HG03097 (cell line): Measurements from ENCODE around the gene GPR108.
A peak's percentile ranks its signal among the peaks of the same experiment; 100 is the strongest.
"Not testable (repeated sequence)": the region's sequence is repeated elsewhere in the genome, so short reads cannot be mapped to it uniquely, and the experiment has no call there.

Source experiments
- ATAC-seq: cut with Tn5 transposase; IDR thresholded peaks from one replicate; pipeline ENCODE4 v1.9.1; 2021; ENCODE audit not compliant: unreplicated experiment, low FRiP score

The GPR108 gene

GRCh38 chr19:6762253-6762797, 24.9 kb upstream of the GPR108 start:
- ATAC-seq: not testable (repeated sequence)

DNA sequence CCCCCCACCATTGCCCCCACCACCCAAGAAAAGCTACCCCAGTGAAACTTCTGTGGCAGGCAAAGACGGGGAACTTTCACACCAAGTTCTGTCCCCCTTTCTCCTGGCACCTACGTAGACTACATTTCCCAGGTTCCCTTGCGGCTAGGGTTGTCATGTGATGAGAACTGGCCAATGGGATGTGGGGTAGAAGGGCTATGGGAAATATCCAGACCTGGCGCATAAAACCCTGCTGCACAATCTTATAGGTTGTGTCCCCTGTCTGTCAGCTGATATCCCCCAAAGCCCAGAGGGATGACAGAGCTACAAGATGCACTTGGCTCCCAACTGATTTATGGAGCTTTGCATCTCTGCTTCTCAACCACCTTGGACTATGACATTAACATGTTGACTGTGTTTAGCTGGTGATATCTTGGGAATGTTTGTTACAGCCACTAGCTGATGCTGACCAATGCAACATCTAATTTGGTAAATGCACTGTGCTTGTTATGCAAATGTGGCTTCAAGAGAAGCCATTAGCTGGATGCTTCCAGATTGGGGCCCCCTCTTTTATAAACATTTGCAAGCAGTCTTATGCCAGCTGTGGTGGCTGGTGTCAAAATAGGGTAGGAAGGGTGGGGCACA, 23.8 kb upstream of the GPR108 start:
- no peak for ATAC-seq

DNA sequence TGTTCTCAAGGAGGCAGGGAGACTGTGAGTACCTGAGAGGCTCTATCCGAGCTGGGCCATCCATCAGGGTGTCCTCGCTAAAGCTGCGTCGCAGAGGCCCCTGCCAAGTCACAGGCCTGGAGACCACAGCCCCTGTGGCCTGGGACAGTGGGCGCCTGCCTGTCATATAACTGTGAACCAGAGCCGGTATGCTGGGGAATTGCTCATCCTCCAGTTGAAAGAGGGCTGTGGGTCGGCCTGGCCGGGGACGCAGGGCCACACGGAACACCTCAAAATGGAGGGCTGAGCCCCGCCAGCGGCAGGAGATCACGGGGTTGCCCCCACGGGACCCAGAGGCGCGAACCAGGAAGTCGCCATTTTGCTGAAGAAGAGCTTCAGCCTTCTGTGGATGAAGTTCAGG, 23.2 kb upstream of the GPR108 start:
- no peak for ATAC-seq

DNA sequence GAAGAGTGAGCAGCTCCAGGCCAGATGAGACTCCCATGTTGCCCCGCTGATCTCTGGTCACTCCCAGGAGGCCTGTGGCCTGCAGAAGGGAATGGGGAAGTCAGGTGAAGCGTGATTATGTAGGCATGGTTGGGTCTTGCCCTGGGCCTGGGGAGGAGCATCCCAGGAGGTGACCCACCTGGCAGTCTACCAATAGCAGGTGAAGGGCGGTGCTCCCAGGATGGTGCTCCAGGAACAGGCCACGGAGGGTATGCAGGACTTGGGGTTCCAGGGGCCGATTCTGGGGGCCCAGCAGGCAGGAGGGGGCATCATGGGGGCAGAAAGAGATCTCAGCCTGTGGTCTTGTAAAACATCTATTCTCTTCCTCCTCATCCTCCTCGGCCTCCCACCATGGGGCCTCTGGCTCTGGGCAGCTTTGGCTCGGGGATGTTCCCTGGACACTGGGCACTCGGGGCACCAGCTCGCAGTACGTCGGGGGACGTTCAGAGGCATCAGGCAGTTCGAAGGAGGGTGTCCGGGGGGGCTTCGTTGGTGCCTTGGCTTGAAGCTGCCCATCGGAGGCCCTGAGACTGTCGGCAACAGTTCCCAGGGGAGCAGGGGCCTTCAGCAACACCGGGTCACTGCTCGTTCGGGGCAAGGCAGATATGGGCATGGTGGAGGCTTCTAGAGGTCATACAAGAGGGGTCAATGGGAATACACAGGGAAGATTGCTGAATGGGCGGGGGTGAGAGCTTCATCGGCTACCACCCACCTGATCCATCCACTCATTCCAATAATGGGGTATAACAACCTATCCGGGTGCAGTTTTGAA, 17.5 kb upstream of the GPR108 start:
- ATAC-seq: no peak

GRCh38 chr19:6754136-6754535, 16.8 kb upstream of the GPR108 start:
- ATAC-seq: no peak

- peak; percentile 71 for ATAC-seq
Measured at GRCh38 chr19:6753178-6754031, 16.0 kb upstream of the GPR108 start.

DNA sequence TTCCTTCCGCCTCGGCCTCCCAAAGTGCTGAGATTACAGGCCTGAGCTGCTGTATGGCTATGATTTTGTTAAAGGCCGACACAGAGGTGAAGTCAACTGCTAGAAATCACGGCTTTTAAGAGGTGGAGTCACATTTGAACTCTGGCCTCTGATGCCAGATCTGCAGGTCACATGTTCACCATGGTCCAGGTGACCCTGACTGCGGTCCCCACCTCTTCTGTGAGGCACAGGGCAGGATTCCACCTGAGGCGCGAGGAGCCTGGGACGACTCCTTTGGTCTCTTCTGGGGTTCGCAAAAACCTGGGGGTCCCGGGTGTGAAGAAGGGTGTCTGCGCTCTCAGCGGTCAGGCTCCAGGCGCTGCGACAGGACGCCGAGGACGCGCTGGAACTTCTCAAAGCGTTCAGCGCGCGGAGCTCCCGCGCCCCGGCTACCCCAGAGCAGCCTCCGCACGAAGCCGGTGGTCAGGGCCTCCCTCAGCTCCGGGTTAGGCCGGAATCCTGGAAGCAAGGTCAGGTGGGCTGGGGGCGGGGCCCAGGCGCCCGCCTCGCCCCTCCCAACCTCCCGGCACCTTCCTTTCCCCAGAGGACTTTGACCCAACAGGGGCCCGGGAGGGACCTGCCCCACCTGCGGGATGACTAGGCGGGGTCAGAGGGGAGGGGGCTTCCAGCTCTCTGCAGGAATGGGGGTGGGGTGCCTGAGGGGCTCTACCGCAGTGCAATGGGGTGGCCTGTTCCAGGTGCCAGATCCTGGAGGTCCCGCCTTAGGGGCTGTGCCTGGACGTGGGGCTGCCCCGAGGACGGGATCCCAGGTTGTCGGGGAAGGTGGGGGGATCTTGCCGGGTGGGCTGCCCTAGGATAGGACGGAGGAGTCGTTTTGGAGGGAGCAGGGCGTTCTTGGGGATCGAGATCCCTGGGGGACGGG, 15.1 kb upstream of the GPR108 start:
- no peak for ATAC-seq

- no peak for ATAC-seq
Measured at GRCh38 chr19:6751189-6751588, 13.8 kb upstream of the GPR108 start.

DNA sequence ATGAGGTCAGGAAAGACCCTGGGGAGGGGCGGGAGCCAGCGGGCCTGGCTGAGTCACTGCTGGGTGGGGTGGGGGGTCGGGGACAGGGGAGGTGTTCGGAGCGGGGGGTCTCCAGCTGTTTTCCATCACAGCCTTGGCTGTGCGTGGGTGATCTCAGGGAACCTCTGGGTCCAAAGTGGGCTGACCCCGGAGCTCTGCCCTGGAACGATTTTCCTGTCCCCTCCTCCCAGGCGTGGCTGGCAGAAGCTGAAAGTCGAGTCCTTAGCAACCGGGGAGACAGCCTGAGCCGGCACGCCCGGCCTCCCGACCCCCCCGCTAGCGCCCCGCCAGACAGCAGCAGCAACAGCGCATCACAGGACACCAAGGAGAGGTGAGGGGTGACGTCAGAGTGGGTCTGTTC, 12.7 kb upstream of the GPR108 start:
- no peak for ATAC-seq

DNA sequence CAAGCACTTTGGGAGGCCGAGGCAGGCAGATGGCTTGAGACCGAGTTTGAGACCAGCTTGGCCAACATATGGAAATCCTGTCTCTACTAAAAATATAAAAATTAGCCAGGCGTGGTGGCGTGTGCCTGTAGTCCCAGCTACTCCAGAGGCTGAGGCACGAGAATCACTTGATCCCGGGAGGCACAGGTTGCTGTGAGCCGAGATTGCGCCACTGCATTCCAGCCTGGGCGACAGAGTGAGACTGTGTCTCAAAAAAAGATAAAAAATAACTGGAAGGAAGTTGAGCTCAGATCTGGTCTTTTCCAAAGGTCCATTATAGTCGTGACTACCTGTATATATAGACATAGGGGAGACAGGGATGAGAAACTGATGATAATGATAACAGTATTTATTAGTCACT, 11.2 kb upstream of the GPR108 start:
- ATAC-seq: not testable (repeated sequence)

DNA sequence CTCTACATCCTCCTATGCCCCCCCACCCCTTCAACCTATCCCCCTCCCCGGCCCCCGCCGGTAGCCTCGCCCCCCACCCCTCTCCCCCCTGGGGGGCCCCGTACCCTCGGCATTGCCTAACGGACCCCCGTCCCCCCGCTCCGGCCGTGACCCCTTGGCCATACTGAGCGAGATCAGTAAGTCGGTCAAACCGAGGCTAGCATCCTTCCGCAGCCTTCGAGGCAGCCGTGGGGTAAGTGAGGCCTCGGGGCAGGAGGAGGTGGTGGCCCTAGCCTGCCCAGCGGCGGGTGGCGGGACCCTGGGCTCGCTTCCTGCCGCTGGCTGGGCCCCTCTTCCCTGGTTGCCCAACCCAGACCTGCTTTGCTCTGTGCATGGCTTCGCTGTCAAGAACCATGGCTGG, 8.6 kb upstream of the GPR108 start:
- no peak for ATAC-seq

DNA sequence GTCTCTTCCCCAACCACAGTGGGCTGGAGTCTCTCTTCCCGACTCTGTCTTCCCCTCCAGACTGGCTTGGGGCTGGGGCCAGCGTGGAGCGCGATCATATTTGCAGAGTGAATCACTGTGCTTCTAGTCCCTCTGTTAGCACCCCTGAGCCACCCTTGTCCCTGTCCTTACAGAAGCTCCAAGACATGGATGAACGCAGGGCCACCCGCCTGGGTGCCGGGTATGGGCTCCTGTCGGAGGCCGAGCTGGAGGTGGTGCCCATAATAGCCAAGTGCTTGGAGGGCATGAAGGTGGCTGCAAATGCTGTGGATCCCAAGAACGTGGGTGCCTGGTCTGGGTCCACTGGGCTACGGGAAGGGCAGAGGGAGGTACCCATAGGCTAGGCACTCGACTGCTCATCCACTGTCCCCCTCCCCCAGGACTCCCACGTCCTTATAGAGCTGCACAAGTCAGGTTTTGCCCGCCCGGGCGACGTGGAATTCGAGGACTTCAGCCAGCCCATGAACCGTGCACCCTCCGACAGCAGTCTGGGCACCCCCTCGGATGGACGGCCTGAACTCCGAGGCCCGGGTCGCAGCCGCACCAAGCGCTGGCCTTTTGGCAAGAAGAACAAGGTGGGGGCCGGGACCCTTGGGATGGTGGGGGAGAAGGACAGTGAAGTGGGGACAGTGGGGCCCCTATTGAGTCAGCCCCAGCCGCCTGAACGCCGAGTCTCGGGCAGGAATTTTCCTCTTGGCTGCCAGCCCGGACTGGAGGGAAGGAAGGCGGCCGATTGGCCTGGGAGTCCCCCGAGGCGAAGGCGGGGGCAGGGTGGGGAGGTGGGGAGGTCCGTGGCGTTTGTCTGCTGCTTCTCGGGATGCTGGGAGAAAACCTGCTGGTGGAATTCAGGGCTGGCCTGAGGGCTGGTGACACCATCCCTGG, 7.3 kb upstream of the GPR108 start:
- no peak for ATAC-seq

GRCh38 chr19:6743714-6744380, 6.5 kb upstream of the GPR108 start:
- no peak for ATAC-seq

GRCh38 chr19:6743066-6743465, 5.7 kb upstream of the GPR108 start:
- ATAC-seq: no peak

GRCh38 chr19:6740589-6741343, 3.4 kb upstream of the GPR108 start:
- ATAC-seq: no peak

- no peak for ATAC-seq
Measured at GRCh38 chr19:6739883-6740588, 2.7 kb upstream of the GPR108 start.

DNA sequence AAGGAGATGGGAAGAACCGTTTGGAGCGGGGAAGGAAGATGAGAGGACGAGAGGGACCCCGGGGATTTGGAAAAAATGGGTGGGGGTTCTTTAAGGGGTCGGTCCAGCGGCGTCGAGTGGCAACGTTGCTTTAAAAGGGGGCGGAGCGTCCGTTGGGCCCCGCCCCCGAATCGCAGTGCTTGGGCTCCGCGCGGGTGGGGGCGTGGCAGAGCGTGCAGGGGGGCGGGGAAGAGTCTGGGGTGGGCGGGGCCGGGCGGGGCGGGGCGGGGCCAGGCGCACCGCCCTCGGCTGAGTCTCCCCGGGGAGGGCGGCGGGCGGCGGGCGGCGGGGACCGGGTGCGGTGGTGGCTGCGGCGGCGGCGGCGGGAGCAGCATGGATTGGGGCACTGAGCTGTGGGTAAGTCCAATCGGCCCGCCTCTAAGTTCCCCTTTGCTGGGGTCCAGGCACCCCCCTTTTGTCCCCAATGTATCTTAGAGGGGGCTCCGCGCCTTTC, 2.1 kb upstream of the GPR108 start, which contains the start of gene TRIP10:
TSS of gene TRIP10 (plus strand) at position 291 of the 493 bp plus-strand sequence. CDS start at position 373, 82 bp downstream.
- no peak for ATAC-seq
